Loucy (cell line): ENCODE data around the gene GOLGA6L2.
"Not testable (repeated sequence)": the region's sequence is repeated elsewhere in the genome, so short reads cannot be mapped to it uniquely, and the experiment has no call there.

Source experiments
- H2AFZ ChIP-seq: fragments of 200-600 bp; sonication (generic); 2 replicates; pipeline ENCODE4 v1.6.0; 2016; ENCODE audit warnings: antibody characterized with exemption, mild to moderate bottlenecking, low read length, moderate library complexity
- H3F3A ChIP-seq: fragments of 200-600 bp; 2 replicates; pipeline ENCODE4 v1.6.0; 2016; ENCODE audit warnings: antibody characterized with exemption, low read depth, mild to moderate bottlenecking
- H3K27me3 ChIP-seq: fragments of 200-600 bp; sonication (generic); 2 replicates; pipeline ENCODE4 v1.6.1; 2014; ENCODE audit warnings: low read length, mild to moderate bottlenecking; ENCODE audit not compliant: insufficient read depth, poor library complexity, severe bottlenecking
- H3K36me3 ChIP-seq: fragments of 200-600 bp; sonication (generic); 2 replicates; pipeline ENCODE4 v1.6.1; 2016; ENCODE audit warnings: low read length; ENCODE audit not compliant: insufficient read depth
- H3K4me1 ChIP-seq: fragments of 200-600 bp; sonication (generic); 2 replicates; pipeline ENCODE4 v1.5.1; 2014; ENCODE audit warnings: low read length, mild to moderate bottlenecking; ENCODE audit not compliant: insufficient read depth, poor library complexity, severe bottlenecking
- H3K4me2 ChIP-seq: fragments of 200-600 bp; sonication (generic); 2 replicates; pipeline ENCODE4 v1.6.0; 2014; ENCODE audit warnings: antibody characterized with exemption, low read length, low read depth, mild to moderate bottlenecking; ENCODE audit not compliant: poor library complexity, severe bottlenecking
- H3K4me3 ChIP-seq: fragments of 200-600 bp; sonication (generic); 2 replicates; pipeline ENCODE4 v1.5.1; 2014; ENCODE audit warnings: low read length, mild to moderate bottlenecking, mixed read lengths; ENCODE audit not compliant: poor library complexity, severe bottlenecking
- H3K79me2 ChIP-seq: fragments of 200-600 bp; sonication (generic); 2 replicates; pipeline ENCODE4 v1.6.1; 2014; ENCODE audit warnings: low read length; ENCODE audit not compliant: insufficient read depth
- H3K9ac ChIP-seq: fragments of 200-600 bp; sonication (generic); 2 replicates; pipeline ENCODE4 v1.6.0; 2014; ENCODE audit warnings: mild to moderate bottlenecking, low read depth, low read length, moderate library complexity; ENCODE audit not compliant: poor library complexity, severe bottlenecking
- H3K9me2 ChIP-seq: fragments of 200-600 bp; sonication (generic); replicated peaks from 2 replicates; pipeline ENCODE4 v1.6.1; 2016; ENCODE audit warnings: low read depth, low read length, mixed read lengths
- H3K9me3 ChIP-seq: fragments of 200-600 bp; sonication (generic); 2 replicates; pipeline ENCODE4 v1.6.1; 2014; ENCODE audit warnings: mild to moderate bottlenecking, antibody characterized with exemption, low read length, low read depth; ENCODE audit not compliant: insufficient read depth
- H4K20me1 ChIP-seq: fragments of 200-600 bp; sonication (generic); 2 replicates; pipeline ENCODE4 v1.6.0; 2014; ENCODE audit warnings: antibody characterized with exemption, low read length, mild to moderate bottlenecking; ENCODE audit not compliant: insufficient read depth, poor library complexity, severe bottlenecking
- CTCF ChIP-seq: fragments of 200-600 bp; sonication (generic); conservative IDR thresholded peaks from 2 replicates; pipeline ENCODE4 v1.5.1; 2014; ENCODE audit warnings: mild to moderate bottlenecking, antibody characterized with exemption, low read length
- EZH2phosphoT487 ChIP-seq: fragments of 200-600 bp; IDR thresholded peaks from 2 replicates; pipeline ENCODE4 v1.6.1; 2018; ENCODE audit warnings: antibody characterized with exemption, mild to moderate bottlenecking, moderate library complexity, borderline replicate concordance

Gene GOLGA6L2

GRCh38 chr15:23415321-23415865, 31.6 kb downstream of the GOLGA6L2 start:
- no peaks in the 10 kb centered on the region for H3K79me2 ChIP-seq
- no peak overlapping the region for H3K4me2 ChIP-seq
- H3K27me3 ChIP-seq = no peaks in the 10 kb centered on the region
- no peaks in the 10 kb centered on the region for H3K9me2 ChIP-seq
- no peak overlapping the region for H3K9ac ChIP-seq
- H3K4me1 ChIP-seq = no peaks in the 10 kb centered on the region
- TF ChIP-seq EZH2phosphoT487 (no peak), CTCF (no peak)
- H3K9me3 ChIP-seq = no peaks in the 10 kb centered on the region
- no peaks in the 10 kb centered on the region for H3F3A ChIP-seq
- no peak overlapping the region for H3K4me3 ChIP-seq
- H2AFZ ChIP-seq = no peak overlapping the region
- no peaks in the 10 kb centered on the region for H4K20me1 ChIP-seq
- H3K36me3 ChIP-seq = no peaks in the 10 kb centered on the region

GRCh38 chr15:23412881-23413600, 34.0 kb downstream of the GOLGA6L2 start:
- not testable (repeated sequence) for H3K36me3 ChIP-seq, H3K4me3 ChIP-seq, H3K4me1 ChIP-seq, H3K9ac ChIP-seq, H3K27me3 ChIP-seq, H4K20me1 ChIP-seq, H3K9me2 ChIP-seq, H3F3A ChIP-seq, H3K9me3 ChIP-seq, H3K4me2 ChIP-seq, H3K79me2 ChIP-seq, H2AFZ ChIP-seq

DNA sequence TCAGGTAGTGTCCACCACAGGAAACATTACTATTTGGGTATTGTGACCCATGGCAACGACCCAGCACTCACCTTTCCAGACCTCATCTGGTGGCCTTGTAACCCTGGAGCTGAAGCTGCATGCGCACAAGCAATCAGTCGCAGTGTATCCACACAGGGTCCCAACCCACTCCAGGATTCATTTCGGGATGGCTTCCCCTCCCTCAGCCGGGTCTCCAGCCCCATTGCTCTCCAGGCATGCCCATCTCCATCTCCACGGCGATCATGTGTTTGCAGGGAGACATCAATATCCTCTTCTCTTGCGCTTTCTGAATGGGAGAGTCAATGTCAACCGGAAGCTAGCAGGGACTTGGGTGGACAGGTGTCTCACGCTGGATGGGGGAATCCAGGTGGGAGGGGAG, 35.2 kb downstream of the GOLGA6L2 start:
- Histone ChIP-seq H3K9me2 (no peaks in the 10 kb centered on the region), H4K20me1 (no peaks in the 10 kb centered on the region), H3K9ac (no peak overlapping the region), H3K36me3 (no peaks in the 10 kb centered on the region), H3F3A (no peaks in the 10 kb centered on the region), H2AFZ (no peak overlapping the region), H3K4me2 (no peak overlapping the region), H3K27me3 (no peaks in the 10 kb centered on the region), H3K4me1 (no peaks in the 10 kb centered on the region), H3K4me3 (no peak overlapping the region), H3K9me3 (no peaks in the 10 kb centered on the region), H3K79me2 (no peaks in the 10 kb centered on the region)
- TF ChIP-seq CTCF = no peak
- no peak for TF ChIP-seq EZH2phosphoT487

GRCh38 chr15:23403550-23403949, 43.5 kb downstream of the GOLGA6L2 start:
- H3K36me3 ChIP-seq = no peaks in the 10 kb centered on the region
- H3K9me3 ChIP-seq = no peaks in the 10 kb centered on the region; the same call in 1 of the 2 replicates
- H3F3A ChIP-seq = no peaks in the 10 kb centered on the region
- H3K27me3 ChIP-seq = no peaks in the 10 kb centered on the region
- H3K79me2 ChIP-seq = no peaks in the 10 kb centered on the region
- no peak overlapping the region for H2AFZ ChIP-seq
- no peaks in the 10 kb centered on the region for H3K4me1 ChIP-seq
- no peak overlapping the region for H3K4me2 ChIP-seq
- H4K20me1 ChIP-seq = no peaks in the 10 kb centered on the region
- H3K9ac ChIP-seq = no peak overlapping the region
- TF ChIP-seq CTCF (no peak), EZH2phosphoT487 (no peak)
- no peaks in the 10 kb centered on the region for H3K9me2 ChIP-seq
- no peak overlapping the region for H3K4me3 ChIP-seq
